WTC11 (cell line): ENCODE measurements around the gene CENPX. TPM values are rescaled to one million over a fixed set of nuclear protein-coding genes. Genes with fewer than 3 reads are reported as not detected.

Source experiments
- ATAC-seq: fragments of 200-7000 bp; cut with Tn5 transposase; 2 replicates; pipeline ENCODE4 v1.10.0; 2021; ENCODE audit warnings: mild to moderate bottlenecking, moderate library complexity
- CTCF ChIA-PET: fragments of 300-600 bp; sonication (Branson Sonifier 250); formaldehyde crosslinking; loops from one replicate; lab custom pipeline; 2021; ENCODE audit warnings: antibody characterized with exemption; lab: Charles Lee
- POLR2A ChIA-PET: fragments of 350-600 bp; sonication (Branson Sonifier 250); formaldehyde crosslinking; loops from one replicate; lab custom pipeline; 2021; ENCODE audit warnings: antibody characterized with exemption; lab: Charles Lee
- DNase-seq: peaks from one replicate; pipeline ENCODE4 v3.0.0; 2021; ENCODE audit warnings: low spot score
- H3K27ac Mint-ChIP-seq: 2 replicates; pipeline ENCODE4 v1.8.0; 2021; ENCODE audit warnings: mixed read lengths
- H3K27me3 Mint-ChIP-seq: 2 replicates; pipeline ENCODE4 v1.8.0; 2021; ENCODE audit warnings: low read depth, mild to moderate bottlenecking, moderate library complexity, mixed read lengths
- H3K36me3 Mint-ChIP-seq: 2 replicates; pipeline ENCODE4 v1.8.0; 2021; ENCODE audit warnings: mixed read lengths
- H3K4me1 Mint-ChIP-seq: 2 replicates; pipeline ENCODE4 v1.8.0; 2022; ENCODE audit warnings: mixed read lengths
- H3K4me3 Mint-ChIP-seq: 2 replicates; pipeline ENCODE4 v1.8.0; 2021; ENCODE audit warnings: mild to moderate bottlenecking, moderate library complexity, mixed read lengths
- H3K9me3 Mint-ChIP-seq: 2 replicates; pipeline ENCODE4 v1.8.0; 2021; ENCODE audit warnings: mixed read lengths
- ATF1 ChIP-seq: sonication (generic); formaldehyde crosslinking; IDR thresholded peaks from 2 replicates; pipeline ENCODE4 v1.8.1; 2023; ENCODE audit warnings: mild to moderate bottlenecking, moderate library complexity, missing genetic modification reagents
- CREB1 ChIP-seq: sonication (generic); formaldehyde crosslinking; IDR thresholded peaks from 2 replicates; pipeline ENCODE4 v1.8.0; 2023; ENCODE audit warnings: mild to moderate bottlenecking, missing genetic modification reagents
- CREM ChIP-seq: sonication (generic); formaldehyde crosslinking; IDR thresholded peaks from 2 replicates; pipeline ENCODE4 v1.8.1; 2022; ENCODE audit warnings: mild to moderate bottlenecking, missing genetic modification reagents, moderate library complexity
- E2F1 ChIP-seq: sonication (generic); formaldehyde crosslinking; IDR thresholded peaks from 2 replicates; pipeline ENCODE4 v1.8.0; 2022; ENCODE audit warnings: mild to moderate bottlenecking, missing genetic modification reagents
- FOXK1 ChIP-seq: sonication (generic); formaldehyde crosslinking; IDR thresholded peaks from 2 replicates; pipeline ENCODE4 v1.8.0; 2022; ENCODE audit warnings: mild to moderate bottlenecking, moderate library complexity, missing genetic modification reagents
- FOXP4 ChIP-seq: sonication (generic); formaldehyde crosslinking; IDR thresholded peaks from 2 replicates; pipeline ENCODE4 v1.8.0; 2022; ENCODE audit warnings: mild to moderate bottlenecking, missing genetic modification reagents
- GRHL2 ChIP-seq: fragments of 250-450 bp; sonication (Bioruptor Pico); IDR thresholded peaks from 2 replicates; pipeline ENCODE4 v1.8.0; 2022; ENCODE audit warnings: mild to moderate bottlenecking, moderate library complexity; ENCODE audit not compliant: insufficient replicate concordance, severe bottlenecking
- IRF2 ChIP-seq: sonication (generic); formaldehyde crosslinking; IDR thresholded peaks from 2 replicates; pipeline ENCODE4 v1.8.0; 2022; ENCODE audit warnings: low read depth, missing genetic modification reagents, borderline replicate concordance
- MXD4 ChIP-seq: fragments of 250-450 bp; sonication (Bioruptor Pico); IDR thresholded peaks from 2 replicates; pipeline ENCODE4 v1.8.0; 2021; ENCODE audit warnings: mild to moderate bottlenecking, moderate library complexity, borderline replicate concordance
- NR2C2 ChIP-seq: sonication (generic); formaldehyde crosslinking; IDR thresholded peaks from 2 replicates; pipeline ENCODE4 v1.8.0; 2022; ENCODE audit warnings: mild to moderate bottlenecking, missing genetic modification reagents
- RORB ChIP-seq: fragments of 250-450 bp; sonication (Bioruptor Pico); IDR thresholded peaks from 2 replicates; pipeline ENCODE4 v1.9.0; 2021; ENCODE audit warnings: mild to moderate bottlenecking
- SP1 ChIP-seq: sonication (generic); formaldehyde crosslinking; conservative IDR thresholded peaks from 2 replicates; pipeline ENCODE4 v1.8.1; 2022; ENCODE audit warnings: missing genetic modification reagents
- TCF7 ChIP-seq: sonication (generic); formaldehyde crosslinking; IDR thresholded peaks from 2 replicates; pipeline ENCODE4 v1.8.0; 2022; ENCODE audit warnings: mild to moderate bottlenecking, low read depth, missing genetic modification reagents, moderate library complexity
- TEAD1 ChIP-seq: sonication (generic); formaldehyde crosslinking; IDR thresholded peaks from 2 replicates; pipeline ENCODE4 v1.8.0; 2022; ENCODE audit warnings: mild to moderate bottlenecking, missing genetic modification reagents
- TEAD4 ChIP-seq: sonication (generic); formaldehyde crosslinking; IDR thresholded peaks from 2 replicates; pipeline ENCODE4 v1.8.0; 2022; ENCODE audit warnings: mild to moderate bottlenecking, missing genetic modification reagents
- TP53 ChIP-seq: sonication (generic); formaldehyde crosslinking; IDR thresholded peaks from 2 replicates; pipeline ENCODE4 v1.8.1; 2023; ENCODE audit warnings: mild to moderate bottlenecking, missing genetic modification reagents
- USF2 ChIP-seq: sonication (generic); formaldehyde crosslinking; IDR thresholded peaks from 2 replicates; pipeline ENCODE4 v1.8.1; 2023; ENCODE audit warnings: mild to moderate bottlenecking, missing genetic modification reagents, moderate library complexity
- ZBTB21 ChIP-seq: sonication (generic); formaldehyde crosslinking; IDR thresholded peaks from 2 replicates; pipeline ENCODE4 v1.8.1; 2023; ENCODE audit warnings: mild to moderate bottlenecking, missing genetic modification reagents, borderline replicate concordance
- ZNF121 ChIP-seq: sonication (generic); formaldehyde crosslinking; IDR thresholded peaks from 2 replicates; pipeline ENCODE4 v1.8.0; 2023; ENCODE audit warnings: missing genetic modification reagents
- ZNF317 ChIP-seq: sonication (generic); formaldehyde crosslinking; IDR thresholded peaks from 2 replicates; pipeline ENCODE4 v1.8.1; 2023; ENCODE audit warnings: low read depth, mild to moderate bottlenecking, moderate library complexity, missing genetic modification reagents, borderline replicate concordance
- total RNA-seq: library from RNA; stranded (reverse); gene quantifications from 3 replicates; pipeline ENCODE4 v1.2.3, GENCODE V29; 2021
- TF ChIP-seq, protein P1 (sequence below): sonication (generic); formaldehyde crosslinking; IDR thresholded peaks from 2 replicates; pipeline ENCODE4 v1.8.0; 2022; ENCODE audit warnings: missing genetic modification reagents
- TF ChIP-seq, protein P2 (sequence below): fragments of 250-450 bp; sonication (Bioruptor Pico); IDR thresholded peaks from 2 replicates; pipeline ENCODE4 v1.8.0; 2021; ENCODE audit warnings: mild to moderate bottlenecking

CENPX gene
- total RNA-seq, 1 experiment from 2014 or later, result 121 TPM

DNA sequence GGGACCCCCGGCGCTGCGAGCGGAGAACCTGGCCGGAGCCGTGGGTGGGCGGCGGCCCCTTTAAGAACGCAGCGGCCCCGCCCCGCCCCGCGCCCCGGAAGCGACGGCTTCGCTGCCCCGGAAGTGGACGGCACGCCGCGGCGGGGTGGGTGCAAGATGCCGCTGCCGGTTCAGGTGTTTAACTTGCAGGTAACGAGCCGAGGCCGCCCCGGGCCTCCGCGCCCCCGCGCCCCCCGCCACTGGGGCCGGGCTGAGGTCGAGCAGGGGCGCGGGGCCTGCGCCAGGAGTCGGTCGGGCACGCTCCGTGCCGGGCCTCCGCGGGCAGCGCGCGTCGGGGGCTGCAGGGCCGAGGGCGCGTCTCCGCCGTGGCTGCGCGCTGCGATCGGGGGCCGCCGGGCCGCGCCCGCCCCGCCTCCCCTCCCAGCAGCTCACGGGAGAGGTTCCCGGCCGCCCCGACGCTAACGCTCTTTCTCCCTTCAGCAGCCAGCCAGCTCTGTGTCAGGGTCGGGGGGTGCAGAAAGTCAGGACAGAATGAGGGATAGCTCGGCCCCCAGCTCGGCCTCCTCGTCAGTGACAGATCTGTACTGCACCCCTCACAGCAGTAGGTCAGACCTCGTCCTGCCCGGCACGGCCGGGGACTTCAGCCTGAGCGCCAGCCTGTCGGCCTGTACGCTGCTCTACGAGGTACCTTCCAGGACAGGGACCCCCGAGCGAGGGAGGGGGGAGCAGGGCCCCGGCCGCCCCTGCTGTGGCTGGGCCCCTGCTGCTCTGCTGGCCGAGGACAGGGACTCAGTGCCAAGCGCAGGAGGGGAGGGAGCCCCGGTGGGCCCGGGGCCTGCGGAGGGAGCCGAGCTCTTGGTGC lies 29.3 kb upstream of the CENPX start, which contains the start of the genes GPS1 and RFNG:
GPS1 (plus strand) TSS at position 123 of the 862 bp plus-strand sequence; CDS start at position 157, 34 bp downstream.
RFNG (minus strand) TSS at position 36 of the 862 bp plus-strand sequence. CDS start 45 bp downstream, outside the sequence.
- H3K4me3 Mint-ChIP-seq, result peak within 1 kb of the TSS; percentile 89
- H3K9me3 Mint-ChIP-seq, result no peaks in the 10 kb centered on the region
- no peaks in the 10 kb centered on the region for H3K27me3 Mint-ChIP-seq
- TF ChIP-seq TCF7 (CRISPR knock-in tag) (peak; percentile 31; the same call in 1 of the 2 replicates), USF2 (CRISPR knock-in tag) (no peak), ZNF317 (CRISPR knock-in tag) (no peak), ZNF121 (CRISPR knock-in tag) (no peak), NR2C2 (CRISPR knock-in tag) (peak; percentile 91), RORB (CRISPR knock-in tag) (no peak), ZBTB21 (CRISPR knock-in tag) (no peak), E2F1 (CRISPR knock-in tag) (no peak), TEAD1 (CRISPR knock-in tag) (peak; percentile 36; the same call in 1 of the 2 replicates), GRHL2 (CRISPR knock-in tag) (no peak), FOXK1 (CRISPR knock-in tag) (peak; percentile 64), MXD4 (CRISPR knock-in tag) (no peak), ATF1 (no peak), CREM (CRISPR knock-in tag) (peak; percentile 57; the same call in 1 of the 2 replicates), TEAD4 (CRISPR knock-in tag) (no peak), TP53 (no peak), SP1 (CRISPR knock-in tag) (peak; percentile 87), IRF2 (CRISPR knock-in tag) (no peak), FOXP4 (no peak; the same call in 1 of the 2 replicates), CREB1 (CRISPR knock-in tag) (no peak)
- TF ChIP-seq, protein P1, sequence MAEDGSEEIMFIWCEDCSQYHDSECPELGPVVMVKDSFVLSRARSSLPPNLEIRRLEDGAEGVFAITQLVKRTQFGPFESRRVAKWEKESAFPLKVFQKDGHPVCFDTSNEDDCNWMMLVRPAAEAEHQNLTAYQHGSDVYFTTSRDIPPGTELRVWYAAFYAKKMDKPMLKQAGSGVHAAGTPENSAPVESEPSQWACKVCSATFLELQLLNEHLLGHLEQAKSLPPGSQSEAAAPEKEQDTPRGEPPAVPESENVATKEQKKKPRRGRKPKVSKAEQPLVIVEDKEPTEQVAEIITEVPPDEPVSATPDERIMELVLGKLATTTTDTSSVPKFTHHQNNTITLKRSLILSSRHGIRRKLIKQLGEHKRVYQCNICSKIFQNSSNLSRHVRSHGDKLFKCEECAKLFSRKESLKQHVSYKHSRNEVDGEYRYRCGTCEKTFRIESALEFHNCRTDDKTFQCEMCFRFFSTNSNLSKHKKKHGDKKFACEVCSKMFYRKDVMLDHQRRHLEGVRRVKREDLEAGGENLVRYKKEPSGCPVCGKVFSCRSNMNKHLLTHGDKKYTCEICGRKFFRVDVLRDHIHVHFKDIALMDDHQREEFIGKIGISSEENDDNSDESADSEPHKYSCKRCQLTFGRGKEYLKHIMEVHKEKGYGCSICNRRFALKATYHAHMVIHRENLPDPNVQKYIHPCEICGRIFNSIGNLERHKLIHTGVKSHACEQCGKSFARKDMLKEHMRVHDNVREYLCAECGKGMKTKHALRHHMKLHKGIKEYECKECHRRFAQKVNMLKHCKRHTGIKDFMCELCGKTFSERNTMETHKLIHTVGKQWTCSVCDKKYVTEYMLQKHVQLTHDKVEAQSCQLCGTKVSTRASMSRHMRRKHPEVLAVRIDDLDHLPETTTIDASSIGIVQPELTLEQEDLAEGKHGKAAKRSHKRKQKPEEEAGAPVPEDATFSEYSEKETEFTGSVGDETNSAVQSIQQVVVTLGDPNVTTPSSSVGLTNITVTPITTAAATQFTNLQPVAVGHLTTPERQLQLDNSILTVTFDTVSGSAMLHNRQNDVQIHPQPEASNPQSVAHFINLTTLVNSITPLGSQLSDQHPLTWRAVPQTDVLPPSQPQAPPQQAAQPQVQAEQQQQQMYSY (CRISPR knock-in tag), result no peak
- TF ChIP-seq, protein P2, sequence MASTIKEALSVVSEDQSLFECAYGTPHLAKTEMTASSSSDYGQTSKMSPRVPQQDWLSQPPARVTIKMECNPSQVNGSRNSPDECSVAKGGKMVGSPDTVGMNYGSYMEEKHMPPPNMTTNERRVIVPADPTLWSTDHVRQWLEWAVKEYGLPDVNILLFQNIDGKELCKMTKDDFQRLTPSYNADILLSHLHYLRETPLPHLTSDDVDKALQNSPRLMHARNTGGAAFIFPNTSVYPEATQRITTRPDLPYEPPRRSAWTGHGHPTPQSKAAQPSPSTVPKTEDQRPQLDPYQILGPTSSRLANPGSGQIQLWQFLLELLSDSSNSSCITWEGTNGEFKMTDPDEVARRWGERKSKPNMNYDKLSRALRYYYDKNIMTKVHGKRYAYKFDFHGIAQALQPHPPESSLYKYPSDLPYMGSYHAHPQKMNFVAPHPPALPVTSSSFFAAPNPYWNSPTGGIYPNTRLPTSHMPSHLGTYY, result no peak
- TF ChIP-seq, all 79 proteins: peak for 6
- ChIA-PET POLR2A (interaction anchor here (0.5 to 1.8 kb wide), 3 partner anchors 15 to 341 kb away, joined by 4 to 6 read pairs (median 5); partner anchors contain the start of gene DCXR), CTCF (interaction anchor here (0.5 to 5.8 kb wide), 5 partner anchors 14 to 665 kb away, joined by 3 to 31 read pairs (median 3); partner anchors contain the start of genes DCXR, FASN, FN3KRP and RAC3)
- ATAC-seq (peak; percentile 63), DNase-seq (peak; percentile 71)
- peaks cover 4% of the 10 kb centered on the region for H3K4me1 Mint-ChIP-seq
- H3K27ac Mint-ChIP-seq, result peak within 1 kb of the TSS; percentile 79
- H3K36me3 Mint-ChIP-seq, result peaks cover 13% of the 10 kb centered on the region; the same call in 1 of the 2 replicates
